ENCODE measurements around the gene PPP1CC. TPM values are rescaled to one million over a fixed set of nuclear protein-coding genes. Genes with fewer than 3 reads are reported as not detected.

PPP1CC gene
- total RNA-seq, 6 experiments from 2014 or later: 32.8 to 51.7 (median 36.2) TPM

DNA sequence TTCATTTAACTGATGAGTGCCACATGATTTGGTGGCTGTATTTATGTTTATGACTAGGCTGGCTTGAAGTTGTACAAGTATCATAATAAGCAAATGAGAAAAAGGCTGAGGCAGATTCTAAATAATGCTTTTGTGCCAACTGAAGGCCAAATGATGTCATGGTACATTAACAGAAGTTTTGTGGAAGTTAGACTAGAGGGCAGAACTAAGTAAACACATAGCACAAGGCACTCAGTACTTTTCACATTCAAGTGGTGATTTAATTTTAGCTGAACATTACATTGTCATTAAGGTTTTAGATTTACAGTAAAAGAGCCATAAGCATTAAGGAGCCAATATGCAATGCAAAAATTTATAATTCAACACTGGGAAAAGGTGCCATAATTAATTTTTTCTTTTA, 21.1 kb downstream of the PPP1CC start:
- DNase-seq (no peak), ATAC-seq (peak in 2 of 4 donors; percentile 61 to 86)
- H3K36me3 ChIP-seq: peaks cover 0 to 84% (median 32%) of the 10 kb centered on the region in 4 donors
- no peak overlapping the region for H3K4me3 ChIP-seq
- no peak overlapping the region for H3K27ac ChIP-seq
- TF ChIP-seq, protein P1, sequence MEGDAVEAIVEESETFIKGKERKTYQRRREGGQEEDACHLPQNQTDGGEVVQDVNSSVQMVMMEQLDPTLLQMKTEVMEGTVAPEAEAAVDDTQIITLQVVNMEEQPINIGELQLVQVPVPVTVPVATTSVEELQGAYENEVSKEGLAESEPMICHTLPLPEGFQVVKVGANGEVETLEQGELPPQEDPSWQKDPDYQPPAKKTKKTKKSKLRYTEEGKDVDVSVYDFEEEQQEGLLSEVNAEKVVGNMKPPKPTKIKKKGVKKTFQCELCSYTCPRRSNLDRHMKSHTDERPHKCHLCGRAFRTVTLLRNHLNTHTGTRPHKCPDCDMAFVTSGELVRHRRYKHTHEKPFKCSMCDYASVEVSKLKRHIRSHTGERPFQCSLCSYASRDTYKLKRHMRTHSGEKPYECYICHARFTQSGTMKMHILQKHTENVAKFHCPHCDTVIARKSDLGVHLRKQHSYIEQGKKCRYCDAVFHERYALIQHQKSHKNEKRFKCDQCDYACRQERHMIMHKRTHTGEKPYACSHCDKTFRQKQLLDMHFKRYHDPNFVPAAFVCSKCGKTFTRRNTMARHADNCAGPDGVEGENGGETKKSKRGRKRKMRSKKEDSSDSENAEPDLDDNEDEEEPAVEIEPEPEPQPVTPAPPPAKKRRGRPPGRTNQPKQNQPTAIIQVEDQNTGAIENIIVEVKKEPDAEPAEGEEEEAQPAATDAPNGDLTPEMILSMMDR (IDR thresholded peaks at IDR 0.05): no peak
- TF ChIP-seq POLR2A (IDR thresholded peaks at IDR 0.05): no peak
- H3K4me1 ChIP-seq: no peaks in the 10 kb centered on the region
- no peaks in the 10 kb centered on the region for H3K27me3 ChIP-seq
- intact Hi-C loops (cut with DNase I): no loop called here
- H3K9me3 ChIP-seq: no peaks in the 10 kb centered on the region

DNA sequence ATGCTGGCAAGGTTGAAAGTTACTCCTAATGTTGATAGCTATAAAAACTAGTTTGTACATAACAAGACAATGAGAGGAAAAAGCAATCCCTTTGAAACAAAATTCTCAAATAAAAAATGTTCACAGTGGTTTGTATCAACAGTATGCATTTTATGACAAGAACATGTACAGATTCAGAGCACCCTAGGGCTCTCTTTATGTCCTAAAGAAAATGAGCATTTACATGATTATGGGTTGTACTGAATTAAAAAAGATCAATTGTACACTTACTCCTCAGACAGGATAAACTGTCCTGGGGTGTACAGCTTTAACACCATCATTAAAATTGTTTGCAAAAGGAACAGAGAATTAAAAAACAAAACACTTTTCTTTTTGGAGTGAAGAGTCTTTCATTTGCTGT, 22.2 kb downstream of the PPP1CC start:
- no peaks in the 10 kb centered on the region for H3K9me3 ChIP-seq
- no peak overlapping the region for H3K27ac ChIP-seq
- no peak for TF ChIP-seq POLR2A (IDR thresholded peaks at IDR 0.05)
- TF ChIP-seq, protein P1 (IDR thresholded peaks at IDR 0.05): no peak
- intact Hi-C loops (cut with DNase I): no loop called here
- no peak for DNase-seq
- ATAC-seq: no peak
- no peak overlapping the region for H3K4me3 ChIP-seq
- H3K27me3 ChIP-seq: no peaks in the 10 kb centered on the region
- H3K36me3 ChIP-seq: peaks cover 0 to 74% (median 31%) of the 10 kb centered on the region in 4 donors
- H3K4me1 ChIP-seq: no peaks in the 10 kb centered on the region

DNA sequence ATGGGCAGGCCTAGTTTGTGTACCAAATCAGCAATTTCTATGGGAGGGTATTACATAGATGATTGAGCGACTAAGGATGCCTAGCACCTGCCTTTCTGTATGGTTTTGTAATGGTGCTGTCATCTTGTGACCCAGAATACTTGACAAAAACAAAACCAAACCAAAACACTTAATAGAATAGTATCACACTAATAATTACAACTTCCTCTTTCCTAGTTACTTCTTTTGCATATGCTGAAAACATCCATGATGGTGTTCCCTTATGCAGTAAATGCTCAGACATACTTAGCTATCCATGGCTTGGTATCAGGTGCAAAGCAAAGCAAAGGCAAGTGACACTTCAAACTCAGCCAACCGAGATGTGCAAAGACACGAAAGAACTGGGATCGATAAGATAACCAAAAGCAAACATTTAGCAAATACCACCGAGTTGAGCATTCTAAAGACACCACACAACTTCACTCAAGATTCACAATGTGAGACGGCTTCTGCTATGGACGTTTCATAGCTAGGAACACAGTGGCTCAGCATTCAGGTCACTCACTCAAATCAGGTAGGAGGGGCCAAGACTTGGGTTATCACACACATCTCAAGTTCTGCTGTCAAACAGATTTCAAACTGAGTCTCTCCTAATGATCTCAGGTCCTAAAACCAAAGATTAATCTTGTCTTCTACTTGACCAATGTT, 24.3 kb downstream of the PPP1CC start:
- TF ChIP-seq POLR2A (IDR thresholded peaks at IDR 0.05): no peak
- TF ChIP-seq, protein P1 (IDR thresholded peaks at IDR 0.05): no peak
- peaks cover 0 to 55% (median 24%) of the 10 kb centered on the region in 4 donors for H3K36me3 ChIP-seq
- ATAC-seq (peak in 1 of 4 donors; percentile 11), DNase-seq (no peak)
- H3K27me3 ChIP-seq: no peaks in the 10 kb centered on the region
- WGBS (ENCODE audit: insufficient coverage, low coverage, low lambda C conversion rate, missing lambda C conversion rate): 46% methylated on average over 6 of the region's 7 CpGs
- intact Hi-C loops (cut with DNase I): no loop called here
- H3K4me3 ChIP-seq: no peak overlapping the region
- H3K4me1 ChIP-seq: no peaks in the 10 kb centered on the region
- H3K9me3 ChIP-seq: no peaks in the 10 kb centered on the region
- H3K27ac ChIP-seq: no peak overlapping the region

DNA sequence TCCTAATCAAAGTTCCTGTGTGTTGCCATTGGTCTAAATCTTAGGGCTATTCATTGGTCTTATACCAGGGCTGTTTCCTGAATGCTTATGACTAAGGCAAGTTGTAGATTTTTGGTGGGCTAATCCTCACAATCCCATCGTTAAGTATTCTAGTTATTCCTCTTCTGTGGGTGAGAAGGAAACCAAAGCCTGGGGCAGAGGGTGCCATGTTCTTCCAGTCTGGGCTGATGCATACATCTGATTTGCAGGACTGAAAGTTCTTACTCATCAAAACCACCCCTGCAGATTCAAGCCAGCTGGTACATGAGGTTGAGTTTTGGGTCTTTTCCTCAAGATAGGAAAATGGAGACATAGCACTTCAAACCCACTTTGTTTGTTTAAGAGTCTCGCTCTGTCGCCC, 25.7 kb downstream of the PPP1CC start:
- H3K4me3 ChIP-seq: no peak overlapping the region
- no peaks in the 10 kb centered on the region for H3K9me3 ChIP-seq
- intact Hi-C loops (cut with DNase I): no loop called here
- no peak overlapping the region for H3K27ac ChIP-seq
- 100% methylated on average over 3 of the region's 3 CpGs for WGBS (ENCODE audit: insufficient coverage, low coverage, low lambda C conversion rate, missing lambda C conversion rate)
- H3K36me3 ChIP-seq: peaks cover 0 to 41% (median 18%) of the 10 kb centered on the region in 4 donors
- DNase-seq (no peak), ATAC-seq (no peak)
- no peak for TF ChIP-seq POLR2A (IDR thresholded peaks at IDR 0.05)
- TF ChIP-seq, protein P1 (IDR thresholded peaks at IDR 0.05): no peak
- H3K4me1 ChIP-seq: no peaks in the 10 kb centered on the region
- no peaks in the 10 kb centered on the region for H3K27me3 ChIP-seq

Measured in right lobe of liver (tissue), 6 donors.